Activated T-cell treated with anti-CD3 and anti-CD28 coated beads for 1 hour (primary cell): ENCODE results near the gene NT5DC3.
"Not testable (repeated sequence)": the region's sequence is repeated elsewhere in the genome, so short reads cannot be mapped to it uniquely, and the experiment has no call there.

Experiments
- DNase-seq: peaks from one replicate; pipeline ENCODE4 v3.0.0-alpha.2; 2020; ENCODE audit warnings: low read depth

NT5DC3 gene

DNA sequence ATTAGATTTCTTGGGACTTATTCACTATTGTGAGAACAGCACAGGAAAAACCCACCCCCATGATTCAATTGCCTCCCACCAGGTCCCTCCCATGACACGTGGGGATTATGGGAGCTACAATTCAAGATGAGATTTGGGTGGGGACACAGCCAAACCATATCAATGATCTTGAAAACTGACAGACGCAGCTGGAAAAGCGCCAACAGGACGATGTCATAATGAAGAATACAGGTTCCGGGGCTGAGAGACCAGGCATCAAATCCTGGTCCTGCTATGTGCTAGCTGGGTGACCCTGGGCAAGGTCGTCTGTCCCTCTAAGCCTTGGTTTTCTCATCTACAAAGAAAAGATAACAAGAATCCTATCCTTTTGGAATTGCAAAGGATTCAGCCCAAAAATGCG lies 31.4 kb downstream of the NT5DC3 start:
- DNase-seq = not testable (repeated sequence)

- no peak for DNase-seq
Measured at GRCh38 chr12:103809154-103809553, 31.9 kb downstream of the NT5DC3 start.

GRCh38 chr12:103808239-103808880 lies 32.7 kb downstream of the NT5DC3 start:
- no peak for DNase-seq

DNA sequence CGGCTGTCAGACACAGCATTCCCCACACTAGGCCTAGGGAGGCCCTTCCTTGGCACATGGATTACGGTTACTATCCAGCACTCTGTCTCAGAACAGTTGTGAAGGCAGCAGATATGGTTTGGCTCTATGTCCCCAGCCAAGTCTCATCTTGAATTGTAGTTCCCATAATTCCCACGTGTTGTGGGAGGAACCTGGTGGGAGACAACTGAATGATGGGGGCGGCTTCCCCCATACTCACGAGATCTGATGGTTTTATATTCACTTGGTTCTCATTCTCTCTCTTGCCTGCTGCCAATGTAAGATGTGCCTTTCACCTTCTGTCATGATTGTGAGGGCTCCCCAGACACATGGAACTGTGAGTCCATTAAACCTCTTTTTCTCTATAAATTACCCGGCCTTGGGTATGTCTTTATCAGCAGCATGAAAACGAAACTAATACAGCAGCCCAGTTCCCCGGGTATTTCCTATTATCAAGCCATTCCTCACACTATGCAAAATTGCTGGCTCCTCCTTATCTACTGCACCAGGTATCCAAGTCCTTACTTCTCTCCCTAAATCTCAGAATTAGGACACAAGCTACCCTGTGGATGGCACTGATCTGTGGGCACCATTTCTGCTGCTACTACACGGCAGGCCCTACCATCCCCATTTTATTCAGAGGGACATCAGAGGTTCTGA lies 33.3 kb downstream of the NT5DC3 start:
- DNase-seq = no peak

DNA sequence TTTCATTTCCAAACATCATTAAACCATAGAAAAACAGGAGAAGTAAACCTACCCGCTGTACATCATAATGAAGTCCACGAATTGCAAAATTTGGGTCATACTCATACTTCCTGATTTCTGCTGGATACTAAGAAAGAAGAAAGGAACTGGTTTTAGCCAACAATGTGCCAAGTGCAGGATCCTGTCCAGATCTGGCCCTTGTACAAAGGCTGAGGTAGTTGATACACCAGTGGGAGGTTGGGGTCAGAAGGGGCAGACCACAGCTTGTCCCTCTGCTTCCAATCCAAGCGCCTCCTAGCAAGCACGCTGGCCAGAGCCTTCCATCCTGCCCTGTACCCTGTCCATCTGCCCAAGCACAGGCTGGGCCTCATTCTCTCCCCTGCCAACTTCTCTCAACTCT lies 34.2 kb downstream of the NT5DC3 start:
- DNase-seq = no peak

DNA sequence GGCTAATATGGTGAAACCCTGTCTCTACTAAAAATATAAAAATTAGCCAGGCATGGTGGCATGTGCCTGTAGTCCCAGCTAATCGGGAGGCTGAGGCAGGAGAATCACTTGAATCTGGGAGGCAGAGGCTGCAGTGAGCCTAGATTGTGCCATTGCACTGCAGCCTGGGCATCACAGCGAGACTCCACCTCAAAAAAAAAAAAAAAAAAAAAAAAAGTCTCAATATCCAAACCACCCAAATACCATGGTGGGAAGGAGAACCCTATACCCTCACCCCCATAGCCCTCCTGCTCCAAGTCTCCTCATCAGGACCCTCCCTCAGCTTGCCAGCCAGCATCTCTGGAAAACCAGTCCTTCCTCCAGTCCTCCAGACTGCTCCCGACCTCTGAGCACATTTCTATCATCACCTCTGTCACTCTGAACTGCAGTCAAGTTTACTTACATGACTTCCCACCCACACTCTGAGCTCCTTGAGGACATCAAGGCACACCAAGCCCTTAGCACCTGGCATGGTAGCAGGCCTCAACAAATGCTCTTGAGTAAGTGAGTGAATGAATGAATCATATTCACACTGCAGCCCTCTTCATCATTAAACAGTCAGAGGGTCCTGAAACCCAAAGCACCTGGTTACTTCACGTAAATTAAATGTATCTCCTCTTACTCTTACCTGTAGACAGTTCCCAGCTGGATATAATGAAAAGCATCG lies 35.2 kb downstream of the NT5DC3 start:
- DNase-seq = no peak

GRCh38 chr12:103803847-103804246 lies 37.2 kb downstream of the NT5DC3 start:
- no peak for DNase-seq

DNA sequence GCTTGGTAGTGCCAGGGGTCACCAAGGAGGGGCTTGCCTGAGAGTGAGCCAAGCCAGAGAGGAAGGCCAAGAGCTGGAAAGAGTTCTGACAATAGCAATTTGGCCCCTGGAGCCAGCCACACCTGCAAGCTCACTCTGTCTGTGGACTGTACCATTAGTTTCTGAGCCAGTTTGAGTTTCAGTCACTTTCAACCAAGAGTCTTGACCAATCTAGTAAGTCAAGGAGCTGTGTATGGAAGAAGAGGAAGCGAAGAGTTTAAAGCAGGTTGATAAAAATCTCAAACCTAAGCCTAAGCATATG lies 38.5 kb downstream of the NT5DC3 start:
- no peak for DNase-seq

GRCh38 chr12:103801709-103802585 lies 39.1 kb downstream of the NT5DC3 start:
- DNase-seq = no peak

DNA sequence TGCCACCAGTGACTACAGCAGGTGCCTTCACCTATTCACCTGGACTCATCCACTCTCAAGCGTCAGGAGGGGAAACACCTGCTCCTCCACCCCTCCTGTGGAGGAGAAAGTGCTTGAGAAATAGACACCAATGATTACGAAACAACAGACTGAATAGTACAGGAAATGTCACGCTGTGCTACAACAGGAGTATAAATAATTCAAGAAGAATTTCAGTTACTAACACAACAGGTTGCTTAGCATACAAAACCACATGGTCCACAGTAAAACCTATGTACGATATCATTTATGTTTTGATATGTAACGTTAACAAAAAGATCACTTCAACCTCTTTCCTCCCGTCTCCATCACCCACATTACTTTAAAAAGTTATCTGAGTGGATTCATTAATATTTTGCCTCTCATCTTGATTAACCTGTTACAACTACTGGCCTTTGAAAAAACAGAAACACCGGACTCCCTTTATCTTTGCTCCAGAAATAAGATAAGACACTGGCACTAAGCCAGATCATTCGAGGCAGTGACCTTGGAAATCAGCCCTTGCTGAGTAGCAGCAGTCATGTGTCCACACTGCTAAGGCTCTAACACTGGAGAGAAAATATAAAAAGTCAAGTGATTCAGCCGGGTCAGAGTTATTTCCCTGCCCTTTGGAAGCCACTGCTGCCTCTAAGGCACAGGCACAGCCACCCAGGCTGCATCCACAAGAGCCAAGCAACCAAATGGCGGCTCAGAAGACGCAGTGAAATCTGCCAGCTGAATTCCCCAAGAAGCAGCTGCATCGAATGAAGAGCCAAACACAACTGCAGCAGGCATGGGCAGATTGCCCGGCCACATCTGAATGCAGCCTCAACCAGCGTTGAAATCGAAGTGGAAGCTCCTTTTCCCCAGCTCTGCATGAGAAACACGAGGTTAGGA lies 40.9 kb downstream of the NT5DC3 start:
- DNase-seq = no peak

DNA sequence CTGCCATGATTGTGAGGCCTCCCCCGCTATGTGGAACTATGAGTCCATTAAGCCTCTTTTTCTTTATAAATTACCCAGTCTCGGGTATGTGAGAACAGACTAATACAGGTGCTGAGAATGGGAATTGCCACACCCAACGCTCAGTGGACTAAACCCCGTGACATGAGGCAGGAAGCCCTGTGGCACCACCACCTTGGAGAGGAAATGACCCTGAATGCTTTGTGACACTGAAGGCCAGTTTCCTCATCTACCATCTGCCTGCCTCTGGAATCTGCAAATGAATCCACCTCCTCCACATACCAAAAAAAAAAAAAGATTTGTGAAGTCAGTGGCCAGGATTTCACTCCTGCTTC lies 41.6 kb downstream of the NT5DC3 start:
- DNase-seq = no peak

DNA sequence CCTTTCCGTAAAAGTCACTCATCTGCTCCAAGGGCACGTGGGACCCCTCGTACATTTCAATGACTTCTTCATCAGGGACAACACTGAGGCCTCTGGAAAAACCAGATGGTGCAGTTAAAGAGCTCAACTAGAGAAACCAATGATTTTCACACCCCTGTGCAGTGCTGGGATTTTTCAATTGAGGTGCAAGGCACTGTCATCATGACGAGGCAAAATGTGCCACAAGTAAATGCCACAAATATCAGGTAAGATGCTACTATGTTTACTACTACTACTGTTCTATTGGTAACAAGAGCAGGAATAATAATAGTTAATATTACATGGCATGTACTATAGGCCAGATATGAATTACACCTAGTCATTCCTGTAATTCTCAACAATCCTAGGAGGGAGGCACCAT lies 42.4 kb downstream of the NT5DC3 start:
- no peak for DNase-seq

- DNase-seq = no peak
Measured at GRCh38 chr12:103794309-103795213, 46.5 kb downstream of the NT5DC3 start.

DNA sequence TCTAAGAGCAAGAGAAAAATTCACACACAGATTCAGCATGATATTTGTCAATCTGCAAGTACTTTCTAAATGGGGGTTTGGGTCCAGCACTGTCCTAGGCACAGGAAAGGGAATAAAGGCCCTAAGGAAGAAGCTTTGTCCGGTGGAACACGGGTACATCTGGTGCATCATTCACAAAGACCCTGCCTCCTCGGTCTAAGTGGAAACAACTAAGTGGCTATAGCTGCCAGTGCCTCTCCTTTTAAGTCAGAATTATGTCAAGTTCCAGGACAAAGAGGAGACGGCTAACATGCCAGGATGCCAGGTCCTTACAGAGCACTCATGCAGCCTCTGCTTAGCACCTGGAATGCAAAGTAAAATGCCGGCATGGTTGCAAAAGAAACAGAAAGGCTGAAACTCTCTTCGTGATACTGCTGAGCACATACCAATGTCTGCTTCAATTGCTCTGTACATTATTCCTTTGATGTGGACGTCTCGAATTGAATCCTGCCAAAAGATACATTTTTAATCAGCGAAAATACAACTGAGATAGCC lies 47.5 kb downstream of the NT5DC3 start:
- DNase-seq = no peak

GRCh38 chr12:103793046-103793445 lies 48.0 kb downstream of the NT5DC3 start:
- DNase-seq = no peak

GRCh38 chr12:103791350-103791920 lies 49.6 kb downstream of the NT5DC3 start:
- no peak for DNase-seq

- DNase-seq = no peak
Measured at GRCh38 chr12:103786201-103786600, 54.8 kb downstream of the NT5DC3 start.

GRCh38 chr12:103785243-103786031 lies 55.6 kb downstream of the NT5DC3 start:
- no peak for DNase-seq
